ENCODE results near the gene FBLN7. TPM values are rescaled to one million over a fixed set of nuclear protein-coding genes. Genes with fewer than 3 reads are reported as not detected.

The FBLN7 gene
- total and polyA plus RNA-seq, 2 experiments from 2014 or later: 0.16 TPM; not detected in 1

- H3K4me1 ChIP-seq (ENCODE audit: insufficient read depth): no peaks in the 10 kb centered on the region
- no peaks in the 10 kb centered on the region for H3K79me2 ChIP-seq (replicated peaks; ENCODE audit: insufficient read depth)
- H3K36me3 ChIP-seq (ENCODE audit: insufficient read depth): no peaks in the 10 kb centered on the region
- no peaks in the 10 kb centered on the region for H3F3A ChIP-seq (replicated peaks; ENCODE audit: low read depth)
- no peak overlapping the region for H3K4me2 ChIP-seq
- H3K36me3 Mint-ChIP-seq (ENCODE audit: low read depth): no peaks in the 10 kb centered on the region
- no peaks in the 10 kb centered on the region for H4K20me1 ChIP-seq (replicated peaks; ENCODE audit: insufficient read depth)
- no peak overlapping the region for H3K4me3 Mint-ChIP-seq
- no peak for DNase-seq (ENCODE audit: low spot score)
- peaks cover 5% of the 10 kb centered on the region for H3K27me3 Mint-ChIP-seq (ENCODE audit: insufficient read depth, low read depth, poor library complexity)
- peaks cover 20% of the 10 kb centered on the region for H3K4me1 Mint-ChIP-seq
- H3K4me3 ChIP-seq: no peak overlapping the region
- H3K27ac Mint-ChIP-seq: no peak overlapping the region
- H2AFZ ChIP-seq: no peak overlapping the region
- no peaks in the 10 kb centered on the region for H3K9me3 Mint-ChIP-seq
- H3K9me2 ChIP-seq (ENCODE audit: insufficient read depth): 0 out of 2 replicates have a peak, but pooled peaks cover 3% of the 10 kb centered on the region
- H3K27ac ChIP-seq (ENCODE audit: low read depth): no peak overlapping the region
- H3K27me3 ChIP-seq (ENCODE audit: insufficient read depth): no peaks in the 10 kb centered on the region
- no peak for ATAC-seq
- TF ChIP-seq ETS1 (IDR thresholded peaks at IDR 0.05) (no peak), EZH2phosphoT487 (IDR thresholded peaks at IDR 0.05; ENCODE audit: unreplicated experiment) (no peak), EZH2 (IDR thresholded peaks at IDR 0.05; ENCODE audit: low read depth, unreplicated experiment) (no peak), CTCF (conservative IDR thresholded peaks at IDR 0.05; ENCODE audit: low read depth in 2 of 2) (no peak), ZNF462 (CRISPR knock-in tag; IDR thresholded peaks at IDR 0.05) (no peak), JUNB (IDR thresholded peaks at IDR 0.05; ENCODE audit: unreplicated experiment) (no peak), STAT1 (IDR thresholded peaks at IDR 0.05; ENCODE audit: unreplicated experiment) (no peak), POLR2AphosphoS5 (IDR thresholded peaks at IDR 0.05; ENCODE audit: low read depth) (no peak), ZNF114 (CRISPR knock-in tag; IDR thresholded peaks at IDR 0.05) (no peak), REST (IDR thresholded peaks at IDR 0.05; ENCODE audit: unreplicated experiment) (no peak), ZNF331 (CRISPR knock-in tag; IDR thresholded peaks at IDR 0.05; ENCODE audit: low read depth) (no peak), CREB1 (CRISPR knock-in tag; IDR thresholded peaks at IDR 0.05; ENCODE audit: low read depth) (no peak), NANOG (IDR thresholded peaks at IDR 0.05; ENCODE audit: borderline replicate concordance) (no peak)
These were observed 12.7 kb downstream of the FBLN7 start for GRCh38 chr2:112150851-112151250.

Data from GM23338 (cell line).